Testis (tissue), 2 donors: ENCODE results near the gene CDH12.

Experiments used
- POLR2A ChIP-seq: fragments of 450-650 bp; IDR thresholded peaks from one replicate; pipeline ENCODE4 v1.6.1; 2017; ENCODE audit warnings: antibody characterized with exemption, mild to moderate bottlenecking, moderate library complexity
- TF ChIP-seq, protein P1 (sequence below), 3 experiments: fragments of 450-650 bp in 2 of 3; fragments of 200-600 bp in 1 of 3; sonication (generic) in 1 of 3; IDR thresholded peaks; one replicate each; pipeline ENCODE4 v1.5.1; 2016 to 2019; ENCODE audit warnings: antibody characterized with exemption in 3 of 3, mild to moderate bottlenecking in 2 of 3, moderate library complexity in 1 of 3

- TF ChIP-seq, protein P1, sequence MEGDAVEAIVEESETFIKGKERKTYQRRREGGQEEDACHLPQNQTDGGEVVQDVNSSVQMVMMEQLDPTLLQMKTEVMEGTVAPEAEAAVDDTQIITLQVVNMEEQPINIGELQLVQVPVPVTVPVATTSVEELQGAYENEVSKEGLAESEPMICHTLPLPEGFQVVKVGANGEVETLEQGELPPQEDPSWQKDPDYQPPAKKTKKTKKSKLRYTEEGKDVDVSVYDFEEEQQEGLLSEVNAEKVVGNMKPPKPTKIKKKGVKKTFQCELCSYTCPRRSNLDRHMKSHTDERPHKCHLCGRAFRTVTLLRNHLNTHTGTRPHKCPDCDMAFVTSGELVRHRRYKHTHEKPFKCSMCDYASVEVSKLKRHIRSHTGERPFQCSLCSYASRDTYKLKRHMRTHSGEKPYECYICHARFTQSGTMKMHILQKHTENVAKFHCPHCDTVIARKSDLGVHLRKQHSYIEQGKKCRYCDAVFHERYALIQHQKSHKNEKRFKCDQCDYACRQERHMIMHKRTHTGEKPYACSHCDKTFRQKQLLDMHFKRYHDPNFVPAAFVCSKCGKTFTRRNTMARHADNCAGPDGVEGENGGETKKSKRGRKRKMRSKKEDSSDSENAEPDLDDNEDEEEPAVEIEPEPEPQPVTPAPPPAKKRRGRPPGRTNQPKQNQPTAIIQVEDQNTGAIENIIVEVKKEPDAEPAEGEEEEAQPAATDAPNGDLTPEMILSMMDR (IDR thresholded peaks at IDR 0.05), result no peak
- TF ChIP-seq POLR2A, result no peak
Observed at GRCh38 chr5:21862986-21863385, 990.2 kb downstream of the CDH12 start.
